Transverse colon (tissue), 3 donors: ENCODE measurements around the gene CACNA1S.

Experiments used
- CTCF ChIP-seq, 5 experiments: fragments of 200-600 bp in 3 of 5; fragments of 450-650 bp in 2 of 5; sonication (generic) in 3 of 5; IDR thresholded peaks; 1 replicate in 2 of 5; 2 replicates in 3 of 5; pipeline ENCODE4 v1.5.1; 2016 to 2017; ENCODE audit warnings: antibody characterized with exemption in 5 of 5, inconsistent platforms in 3 of 5, mild to moderate bottlenecking in 2 of 5, moderate library complexity in 1 of 5
- POLR2A ChIP-seq: fragments of 450-650 bp; IDR thresholded peaks from one replicate; pipeline ENCODE4 v1.6.1; 2016; ENCODE audit warnings: antibody characterized with exemption, mild to moderate bottlenecking, moderate library complexity

GRCh38 chr1:201064806-201065205, 47.4 kb downstream of the CACNA1S start:
- TF ChIP-seq POLR2A = no peak
- no peak for TF ChIP-seq CTCF (IDR thresholded peaks at IDR 0.05)
